CD4-positive, alpha-beta T cell treated with Interleukin-21 for 1 hour (primary cell): Measurements from ENCODE around the gene SIMC1.
"Not testable (repeated sequence)": the region's sequence is repeated elsewhere in the genome, so short reads cannot be mapped to it uniquely, and the experiment has no call there.

Source experiments
- DNase-seq: peaks from one replicate; pipeline ENCODE4 v3.0.0-alpha.2; 2020

The SIMC1 gene

DNA sequence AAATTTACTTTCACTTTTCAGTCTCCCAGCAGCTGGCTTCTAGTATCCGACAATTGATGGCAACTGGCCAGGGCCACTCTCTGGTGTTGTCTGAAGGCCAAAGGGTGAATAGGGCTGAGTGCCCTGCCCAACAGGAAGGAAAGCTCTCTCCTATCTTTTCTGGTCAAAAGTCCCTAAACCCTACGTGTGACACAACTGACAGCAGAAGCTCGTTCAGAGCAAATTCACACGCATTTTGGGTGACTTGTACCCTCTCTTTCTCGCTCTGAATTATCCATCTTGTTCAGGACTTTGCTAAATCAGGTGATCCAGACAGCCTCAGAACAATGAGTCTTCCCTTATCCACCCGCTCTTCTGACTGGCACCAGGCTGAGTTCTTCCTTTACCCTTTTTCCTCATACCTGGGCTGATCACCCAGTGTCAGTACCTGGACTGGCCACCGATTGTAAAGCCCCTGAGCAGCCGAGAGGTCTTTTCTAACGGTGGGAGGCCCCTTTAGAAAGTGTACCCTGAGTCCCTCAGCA is 21.8 kb upstream of the SIMC1 start:
- not testable (repeated sequence) for DNase-seq

DNA sequence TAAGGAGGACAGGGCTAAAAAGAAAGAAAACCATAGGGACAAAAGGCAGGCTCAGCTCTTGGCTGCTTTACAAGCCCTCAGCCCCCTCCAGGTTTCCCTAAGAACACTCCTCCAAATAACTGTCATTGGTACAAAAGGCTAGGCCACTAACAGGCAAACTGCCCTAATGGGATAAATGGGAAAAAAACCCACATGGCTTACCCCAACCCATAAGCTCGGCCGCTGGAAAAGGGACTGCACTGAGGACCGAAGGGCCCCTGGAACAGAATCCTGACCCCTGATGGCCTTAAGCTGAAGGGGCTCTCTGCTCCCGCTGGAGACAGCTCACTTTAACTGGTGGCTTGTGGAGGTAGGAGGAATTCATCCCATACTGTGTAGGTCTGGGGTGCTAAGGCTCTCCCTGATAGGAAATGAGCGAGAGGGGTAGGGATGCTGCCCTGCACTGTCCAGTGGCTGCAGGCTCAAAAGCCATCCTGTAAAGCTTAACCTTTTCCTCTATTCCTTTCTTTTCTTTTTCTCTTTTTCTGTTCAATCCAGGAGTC is 21.0 kb upstream of the SIMC1 start:
- not testable (repeated sequence) for DNase-seq

DNA sequence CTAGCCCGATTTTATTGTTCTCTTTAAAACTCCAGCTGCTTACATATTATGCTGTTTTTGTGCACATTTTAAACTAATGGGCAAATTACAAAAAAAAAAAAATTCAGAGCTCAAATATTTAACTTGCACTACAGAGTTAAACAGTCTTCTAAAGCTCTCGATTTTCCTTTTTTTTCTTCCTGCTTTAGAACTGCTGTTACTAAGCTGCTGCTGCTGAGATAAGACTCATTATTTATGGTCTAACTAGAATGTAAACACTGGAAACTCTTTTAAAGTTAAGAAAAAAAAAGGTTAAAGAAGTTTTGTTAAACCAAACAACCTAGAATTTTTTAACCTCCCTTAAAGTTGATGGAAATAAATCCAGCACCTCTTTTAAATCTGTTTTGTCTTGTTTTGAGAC is 20.5 kb upstream of the SIMC1 start:
- not testable (repeated sequence) for DNase-seq

DNA sequence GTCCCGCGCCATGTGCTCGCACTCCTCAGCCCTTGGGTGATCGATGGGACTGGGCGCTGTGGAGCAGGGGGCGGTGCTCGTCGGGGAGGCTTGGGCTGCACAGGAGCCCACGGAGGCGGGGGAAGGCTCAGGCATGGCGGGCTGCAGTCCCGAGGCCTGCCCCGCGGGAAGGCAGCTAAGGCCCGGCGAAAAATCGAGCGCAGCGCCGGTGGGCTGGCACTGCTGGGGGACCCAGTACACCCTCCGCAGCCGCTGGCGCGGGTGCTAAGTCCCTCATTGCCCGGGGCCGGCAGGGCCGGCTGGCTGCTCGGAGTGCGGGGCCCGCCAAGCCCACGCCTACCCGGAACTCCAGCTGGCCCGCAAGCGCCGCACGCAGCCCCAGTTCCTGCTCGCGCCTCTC is 16.2 kb upstream of the SIMC1 start:
- DNase-seq: not testable (repeated sequence)

DNA sequence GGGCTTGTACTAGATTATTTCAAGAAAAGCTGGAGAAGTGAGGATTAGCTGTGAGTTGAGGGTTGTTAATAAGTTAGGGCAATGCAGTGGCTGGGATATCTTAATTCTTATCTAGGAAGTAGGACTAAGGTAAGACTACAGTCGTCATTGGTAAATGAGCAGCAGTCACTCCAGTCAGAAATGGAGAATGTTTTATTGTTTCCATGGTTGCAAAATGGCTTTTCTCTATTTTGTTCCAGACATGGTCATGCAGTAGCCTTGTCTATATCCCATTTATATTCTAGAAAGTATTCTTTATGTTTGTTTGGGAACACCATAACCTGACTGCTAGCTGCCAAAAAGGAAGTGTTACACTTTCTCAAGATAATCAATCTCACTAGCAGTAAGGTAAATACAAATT is 9.9 kb upstream of the SIMC1 start:
- DNase-seq: not testable (repeated sequence)

DNA sequence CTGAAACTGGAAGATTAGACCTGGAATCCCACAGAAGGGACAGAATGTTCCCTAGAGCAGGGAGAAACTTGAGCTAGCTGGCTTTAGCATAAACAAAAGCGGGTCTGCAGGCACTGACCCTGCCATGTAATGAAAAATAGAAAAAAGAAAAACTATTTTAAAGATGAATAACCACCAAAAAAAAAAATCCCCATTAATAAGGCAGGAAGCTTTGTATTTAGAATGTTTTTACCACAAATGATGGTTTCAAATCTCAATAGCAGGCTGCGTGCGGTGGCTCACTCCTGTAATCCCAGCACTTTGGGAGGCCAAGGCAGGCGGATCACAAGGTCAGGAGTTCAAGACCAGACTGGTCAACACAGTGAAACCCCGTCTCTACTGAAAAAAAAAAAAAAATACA is 5.0 kb upstream of the SIMC1 start:
- not testable (repeated sequence) for DNase-seq

DNA sequence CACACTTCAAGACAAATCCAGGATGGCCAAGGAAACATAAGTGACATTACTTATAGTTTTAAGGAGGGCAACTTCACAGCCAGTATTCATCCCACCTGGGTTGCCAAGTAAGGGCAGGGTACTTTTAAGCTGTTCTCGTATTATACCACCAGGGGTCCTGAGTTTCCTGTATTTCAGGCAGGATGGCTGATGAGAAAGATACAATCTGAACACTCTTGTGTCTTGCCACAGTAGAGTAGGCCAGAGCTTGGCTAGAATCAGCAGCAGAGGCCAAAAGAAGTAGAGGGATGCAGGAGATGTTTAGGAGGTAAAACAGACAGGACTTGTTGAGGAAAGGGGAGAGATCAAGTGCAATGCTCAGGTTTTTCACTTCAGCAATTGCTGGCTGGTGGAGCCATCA is 3.1 kb upstream of the SIMC1 start:
- DNase-seq: peak; percentile 70

DNA sequence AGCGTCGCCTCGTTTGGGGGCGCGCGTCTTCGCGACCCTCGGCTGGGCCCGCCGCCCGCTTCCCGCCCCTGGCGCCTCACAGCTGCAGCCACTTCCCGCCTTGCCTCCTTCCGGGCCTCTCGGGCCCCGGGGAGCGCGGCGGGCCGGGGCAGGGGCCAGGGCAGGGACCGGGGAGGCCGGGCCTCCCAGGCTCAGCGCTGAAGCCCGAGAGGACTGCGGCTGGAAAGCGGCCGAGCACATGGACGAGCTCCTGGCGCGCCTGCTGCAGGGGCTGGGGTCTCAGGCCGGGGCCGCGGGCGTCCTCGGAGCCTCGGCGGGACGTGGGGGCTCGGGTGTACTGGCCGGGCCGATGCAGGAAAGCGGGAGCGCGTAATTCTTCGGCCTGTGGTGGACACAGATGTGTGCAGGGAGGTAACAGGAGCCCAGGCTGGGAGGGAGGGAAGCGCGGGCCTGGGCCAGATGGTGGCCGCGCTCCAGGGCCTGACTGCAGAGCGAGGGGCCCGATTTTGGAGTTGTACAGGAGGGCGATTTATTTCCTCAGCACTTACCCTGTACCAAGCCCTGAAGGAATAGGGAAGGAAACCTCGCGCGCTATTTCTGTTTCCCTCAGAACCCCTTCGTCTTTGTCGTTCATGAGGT is 540 bp downstream of the SIMC1 start:
- DNase-seq: not testable (repeated sequence)

DNA sequence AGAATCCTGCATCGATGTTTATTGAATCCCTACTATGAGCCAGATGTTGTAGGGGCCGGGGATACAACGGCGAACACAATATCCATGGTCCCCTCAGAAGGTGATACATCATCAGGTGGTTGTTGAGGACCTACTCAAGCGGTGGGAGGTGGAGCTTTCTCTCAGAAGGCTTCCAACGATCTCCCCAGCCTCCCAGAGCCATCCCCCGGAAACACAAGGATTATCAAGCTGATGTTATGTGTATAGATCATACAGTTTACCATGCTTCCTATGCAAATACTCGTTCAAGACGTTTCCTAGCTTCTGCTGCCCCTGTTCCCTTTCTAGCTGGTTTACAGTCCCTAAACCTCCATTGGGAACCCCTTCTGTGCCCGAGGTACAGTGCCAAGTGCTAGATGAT is 1.1 kb downstream of the SIMC1 start:
- not testable (repeated sequence) for DNase-seq

DNA sequence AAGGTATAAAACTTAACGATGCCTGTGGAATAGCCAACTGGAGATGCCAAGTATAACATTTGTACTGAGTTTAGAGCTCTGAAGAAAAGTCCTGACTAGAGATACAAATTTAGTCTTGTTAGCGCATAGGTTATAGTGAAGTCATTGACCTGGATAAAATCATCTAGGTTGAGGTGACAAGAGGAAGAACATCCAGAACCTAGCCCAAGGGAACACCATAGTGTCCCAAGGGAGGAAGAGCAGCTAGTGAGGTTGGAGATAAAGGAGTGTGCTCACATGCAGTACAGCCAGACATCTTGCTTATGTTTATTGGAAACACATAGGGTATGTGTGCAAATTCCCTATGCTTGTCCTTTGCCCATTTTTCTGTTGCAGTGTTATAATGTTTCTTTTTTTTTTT is 6.1 kb downstream of the SIMC1 start:
- not testable (repeated sequence) for DNase-seq

DNA sequence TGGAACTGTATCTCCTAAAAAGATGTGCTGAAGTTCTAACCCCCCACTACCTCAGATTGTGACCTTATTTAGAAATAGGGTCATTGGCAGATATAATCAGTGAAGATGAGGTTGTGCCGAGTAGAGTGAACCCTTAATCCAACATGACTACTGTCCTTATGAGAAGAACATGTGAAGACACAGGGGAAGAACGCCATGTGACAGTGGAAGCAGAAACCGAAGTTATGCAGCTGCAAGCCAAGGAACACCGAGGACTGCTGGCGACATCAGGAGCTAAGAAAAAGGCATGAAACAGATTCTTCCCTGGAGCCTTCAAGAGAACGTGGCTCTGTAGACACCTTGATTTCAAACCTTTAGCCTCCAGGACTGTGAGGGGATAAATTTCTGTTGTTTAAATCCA is 6.8 kb downstream of the SIMC1 start:
- DNase-seq: not testable (repeated sequence)

DNA sequence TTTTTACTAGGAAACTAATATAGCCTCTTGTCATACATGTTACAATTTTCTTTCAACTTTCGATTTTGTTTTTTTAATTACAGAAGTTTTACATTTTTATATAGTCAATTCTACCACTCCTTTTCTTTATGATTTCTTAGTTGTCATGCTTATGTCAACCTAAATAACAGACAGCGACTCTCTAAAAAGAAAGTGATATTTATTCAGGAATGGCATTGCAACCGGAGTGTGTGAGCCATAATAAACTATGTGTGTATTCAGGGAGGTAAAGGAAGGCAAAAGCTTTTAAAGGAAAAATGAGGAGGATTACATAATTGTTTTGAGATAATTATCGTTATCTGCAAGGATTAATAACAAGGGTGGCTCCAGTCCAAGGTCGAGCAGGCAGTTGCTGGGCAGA is 7.3 kb downstream of the SIMC1 start:
- DNase-seq: not testable (repeated sequence)

DNA sequence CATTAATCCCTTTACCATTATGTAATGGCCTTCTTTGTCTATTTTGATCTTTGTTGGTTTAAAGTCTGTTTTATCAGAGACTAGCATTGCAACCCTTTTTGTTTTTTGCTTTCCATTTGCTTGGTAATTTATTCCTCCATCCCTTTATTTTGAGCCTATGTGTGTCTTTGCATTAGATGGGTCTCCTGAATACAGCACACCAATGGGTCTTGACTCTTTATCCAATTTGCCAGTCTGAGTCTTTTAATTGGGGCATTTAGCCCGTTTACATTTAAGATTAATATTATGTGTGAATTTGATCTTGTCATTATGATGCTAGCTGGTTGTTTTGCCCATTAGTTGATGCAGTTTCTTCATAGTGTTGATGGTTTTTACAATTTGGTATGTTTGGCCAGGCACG is 12.5 kb downstream of the SIMC1 start:
- DNase-seq: not testable (repeated sequence)

DNA sequence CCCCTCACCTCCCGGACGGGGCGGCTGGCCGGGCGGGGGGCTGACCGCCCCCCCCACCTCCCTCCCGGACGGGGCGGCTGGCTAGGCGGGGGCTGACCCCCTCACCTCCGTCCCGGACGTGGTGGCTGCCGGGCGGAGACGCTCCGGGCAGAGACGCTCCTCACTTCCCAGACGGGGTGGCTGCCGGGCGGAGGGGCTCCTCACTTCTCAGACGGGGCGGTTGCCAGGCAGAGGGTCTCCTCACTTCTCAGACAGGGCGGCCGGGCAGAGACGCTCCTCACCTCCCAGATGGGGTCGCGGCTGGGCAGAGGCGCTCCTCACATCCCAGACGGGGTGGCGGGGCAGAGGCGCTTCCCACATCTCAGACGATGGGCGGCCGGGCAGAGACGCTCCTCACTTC is 13.9 kb downstream of the SIMC1 start:
- DNase-seq: not testable (repeated sequence)

DNA sequence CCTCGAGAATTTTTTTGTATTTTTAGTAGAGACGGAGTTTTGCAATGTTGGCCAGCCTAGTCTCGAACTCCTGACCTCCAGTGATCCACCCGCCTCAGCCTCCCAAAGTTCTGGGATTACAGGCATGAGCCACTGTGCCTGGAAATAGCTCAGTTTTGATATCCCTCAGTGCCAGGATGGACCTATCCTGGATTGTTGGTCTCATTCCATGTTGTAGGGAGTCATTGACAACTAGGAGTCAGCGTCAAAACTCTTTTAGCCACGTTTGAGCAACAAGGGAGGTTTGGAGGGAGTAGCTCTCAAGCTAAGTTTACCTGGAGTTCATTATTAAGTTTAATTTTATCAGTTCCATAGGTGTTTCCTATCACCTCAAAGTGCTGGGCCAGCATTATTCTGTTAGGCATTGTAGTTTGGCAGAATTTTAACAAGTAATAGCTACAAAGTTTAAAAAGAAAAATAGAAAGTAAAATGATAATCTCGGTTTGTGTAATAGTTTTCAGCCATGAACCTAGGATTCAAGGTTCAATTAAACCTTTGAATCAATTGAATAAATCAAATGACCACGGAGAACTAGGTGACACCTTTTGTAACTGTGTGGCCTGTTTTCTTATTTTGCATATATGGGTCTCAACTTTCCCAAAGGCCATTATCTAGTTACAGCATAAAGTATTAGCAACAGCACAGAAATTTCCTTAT is 15.3 kb downstream of the SIMC1 start:
- not testable (repeated sequence) for DNase-seq

DNA sequence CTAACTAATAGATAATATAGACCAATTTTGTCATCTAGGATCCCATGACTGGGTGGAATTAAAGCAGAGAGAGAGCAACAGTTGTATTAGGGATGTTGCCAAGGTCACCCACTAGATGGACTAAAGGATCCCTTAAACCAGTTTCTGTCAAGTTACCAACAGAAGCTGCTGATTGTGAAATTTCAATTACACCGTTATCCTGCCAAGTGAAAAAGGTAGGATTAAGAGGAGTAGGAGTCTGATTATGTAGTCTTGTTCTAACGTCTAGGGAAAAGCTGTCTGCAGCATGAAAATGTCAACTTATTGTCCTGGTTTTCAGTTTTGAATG is 15.8 kb downstream of the SIMC1 start:
- DNase-seq: not testable (repeated sequence)

DNA sequence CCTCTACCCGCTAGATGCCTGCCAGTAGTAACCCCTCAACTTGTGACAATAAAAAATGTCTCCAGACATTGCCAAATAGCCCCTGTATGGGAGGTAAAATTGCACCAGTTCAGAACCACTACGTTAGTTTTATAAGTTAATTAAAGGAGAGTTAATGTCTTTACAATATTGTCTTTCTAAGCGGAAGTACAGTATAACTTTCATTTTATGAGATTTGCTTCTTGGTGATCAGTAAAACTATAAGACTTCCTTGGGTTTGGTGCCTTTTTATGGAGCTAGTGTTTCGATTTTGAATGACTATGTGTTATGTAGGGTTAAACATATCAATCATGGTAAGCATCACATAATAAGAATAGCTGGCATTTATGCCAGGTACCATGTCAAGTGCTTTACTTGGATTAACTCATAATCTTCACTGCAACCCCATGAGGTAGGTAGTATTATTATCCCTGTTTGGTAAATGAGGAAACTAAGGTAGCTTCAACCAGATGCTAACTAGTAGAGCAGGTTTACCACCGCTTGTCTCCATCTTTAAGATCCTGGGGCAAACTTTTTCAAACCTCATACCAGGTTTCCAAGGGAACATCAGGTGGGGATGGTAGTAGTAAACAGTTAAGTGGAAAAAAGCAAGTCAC is 19.8 kb downstream of the SIMC1 start:
- not testable (repeated sequence) for DNase-seq

DNA sequence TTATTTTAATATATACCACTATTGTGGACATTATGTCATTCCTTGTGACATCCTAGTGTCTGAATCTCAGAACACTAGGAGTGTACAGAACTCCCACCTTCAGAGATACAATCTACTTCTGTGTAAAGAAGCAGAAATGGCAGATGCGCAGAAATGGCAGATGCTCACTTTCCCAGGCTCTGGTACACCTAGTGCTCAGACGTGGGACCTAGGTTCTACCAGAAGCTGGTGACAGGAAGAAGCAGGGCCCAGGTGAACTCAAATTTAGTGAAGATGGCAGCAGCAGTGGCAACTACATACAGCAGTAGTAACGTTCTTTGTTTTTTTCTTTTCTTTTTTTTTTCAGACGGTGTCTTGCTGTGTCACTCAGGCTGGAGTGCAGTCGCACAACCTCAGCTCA is 22.5 kb downstream of the SIMC1 start:
- DNase-seq: not testable (repeated sequence)

DNA sequence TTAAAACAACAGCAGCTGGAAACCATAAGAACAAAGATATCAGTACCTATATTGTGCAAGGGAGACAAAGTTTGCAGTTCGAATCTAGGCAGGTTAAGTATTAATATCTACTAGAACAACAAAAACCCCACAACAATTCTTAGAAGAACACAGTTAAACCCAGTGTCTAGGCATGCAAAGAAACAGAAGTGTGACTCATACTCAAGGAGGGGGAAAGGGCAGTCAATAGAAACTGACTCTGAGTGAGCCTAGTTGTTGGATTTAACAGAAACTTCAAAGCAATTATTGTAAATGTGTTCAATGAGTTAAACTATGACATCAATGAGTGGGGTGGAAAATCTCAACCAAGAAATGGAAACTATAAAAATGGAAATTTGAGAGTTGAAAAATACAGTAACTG is 28.2 kb downstream of the SIMC1 start:
- not testable (repeated sequence) for DNase-seq

DNA sequence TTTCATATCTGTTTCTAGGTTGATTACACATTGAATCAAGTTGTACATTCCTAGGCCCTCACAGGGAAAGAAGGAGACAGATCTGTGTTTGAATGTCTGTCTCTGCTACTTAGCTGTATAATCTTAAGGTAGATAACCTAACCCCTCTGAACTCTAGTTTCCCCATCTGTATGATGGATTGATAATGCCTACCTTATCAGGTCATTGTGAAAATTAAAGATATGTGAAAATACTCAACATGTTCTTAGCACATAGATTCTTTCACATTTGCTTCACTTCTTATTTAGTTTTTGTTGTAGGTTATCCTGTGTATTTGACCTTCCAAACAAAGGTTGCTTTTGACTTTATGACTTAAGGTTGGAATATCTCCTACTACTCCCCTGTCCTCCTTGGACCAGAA is 50.8 kb downstream of the SIMC1 start:
- not testable (repeated sequence) for DNase-seq

DNA sequence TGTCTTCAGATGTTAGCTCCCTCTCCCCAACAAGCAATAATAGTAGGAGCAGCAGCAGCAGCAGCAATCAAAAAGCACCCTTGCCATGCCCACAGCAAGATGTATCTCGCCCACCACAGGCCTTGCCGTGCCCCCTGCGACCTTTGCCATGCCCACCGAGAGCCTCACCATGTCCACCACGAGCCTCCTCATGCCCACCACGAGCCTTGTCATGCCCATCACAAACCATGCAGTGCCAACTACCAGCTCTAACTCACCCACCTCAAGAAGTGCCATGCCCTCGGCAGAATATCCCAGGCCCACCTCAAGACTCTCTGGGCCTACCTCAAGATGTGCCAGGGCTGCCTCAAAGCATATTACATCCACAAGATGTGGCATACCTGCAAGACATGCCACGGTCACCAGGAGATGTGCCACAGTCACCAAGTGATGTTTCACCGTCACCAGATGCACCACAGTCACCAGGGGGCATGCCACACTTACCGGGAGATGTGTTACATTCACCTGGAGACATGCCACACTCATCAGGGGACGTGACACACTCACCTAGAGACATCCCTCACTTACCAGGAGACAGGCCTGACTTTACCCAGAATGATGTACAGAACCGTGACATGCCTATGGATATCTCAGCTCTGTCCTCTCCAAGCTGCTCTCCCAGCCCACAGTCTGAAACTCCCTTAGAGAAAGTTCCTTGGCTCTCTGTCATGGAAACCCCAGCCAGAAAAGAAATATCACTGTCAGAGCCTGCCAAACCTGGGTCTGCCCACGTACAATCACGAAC is 52.0 kb downstream of the SIMC1 start:
- DNase-seq: not testable (repeated sequence)

DNA sequence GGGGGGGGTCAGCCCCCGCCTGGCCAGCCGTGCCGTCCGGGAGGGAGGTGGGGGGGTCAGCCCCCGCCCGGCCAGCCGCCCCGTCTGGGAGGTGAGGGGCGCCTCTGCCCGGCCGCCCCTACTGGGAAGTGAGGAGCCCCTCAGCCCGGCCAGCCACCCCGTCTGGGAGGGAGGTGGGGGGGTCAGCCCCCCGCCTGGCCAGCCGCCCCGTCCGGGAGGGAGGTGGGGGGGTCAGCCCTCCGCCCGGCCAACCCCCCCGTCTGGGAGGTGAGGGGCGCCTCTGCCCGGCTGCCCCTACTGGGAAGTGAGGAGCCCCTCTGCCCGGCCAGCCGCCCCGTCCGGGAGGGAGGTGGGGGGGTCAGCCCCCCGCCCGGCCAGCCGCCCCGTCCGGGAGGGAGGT is 67.1 kb downstream of the SIMC1 start:
- DNase-seq: not testable (repeated sequence)
